GM21526 (cell line): ENCODE results near the gene KEAP1.
"Not testable (repeated sequence)": the region's sequence is repeated elsewhere in the genome, so short reads cannot be mapped to it uniquely, and the experiment has no call there.

ENCODE experiments used
- ATAC-seq: cut with Tn5 transposase; IDR thresholded peaks from one replicate; pipeline ENCODE4 v1.9.1; 2021; ENCODE audit warnings: moderate library complexity; ENCODE audit not compliant: unreplicated experiment, low FRiP score

The KEAP1 gene

DNA sequence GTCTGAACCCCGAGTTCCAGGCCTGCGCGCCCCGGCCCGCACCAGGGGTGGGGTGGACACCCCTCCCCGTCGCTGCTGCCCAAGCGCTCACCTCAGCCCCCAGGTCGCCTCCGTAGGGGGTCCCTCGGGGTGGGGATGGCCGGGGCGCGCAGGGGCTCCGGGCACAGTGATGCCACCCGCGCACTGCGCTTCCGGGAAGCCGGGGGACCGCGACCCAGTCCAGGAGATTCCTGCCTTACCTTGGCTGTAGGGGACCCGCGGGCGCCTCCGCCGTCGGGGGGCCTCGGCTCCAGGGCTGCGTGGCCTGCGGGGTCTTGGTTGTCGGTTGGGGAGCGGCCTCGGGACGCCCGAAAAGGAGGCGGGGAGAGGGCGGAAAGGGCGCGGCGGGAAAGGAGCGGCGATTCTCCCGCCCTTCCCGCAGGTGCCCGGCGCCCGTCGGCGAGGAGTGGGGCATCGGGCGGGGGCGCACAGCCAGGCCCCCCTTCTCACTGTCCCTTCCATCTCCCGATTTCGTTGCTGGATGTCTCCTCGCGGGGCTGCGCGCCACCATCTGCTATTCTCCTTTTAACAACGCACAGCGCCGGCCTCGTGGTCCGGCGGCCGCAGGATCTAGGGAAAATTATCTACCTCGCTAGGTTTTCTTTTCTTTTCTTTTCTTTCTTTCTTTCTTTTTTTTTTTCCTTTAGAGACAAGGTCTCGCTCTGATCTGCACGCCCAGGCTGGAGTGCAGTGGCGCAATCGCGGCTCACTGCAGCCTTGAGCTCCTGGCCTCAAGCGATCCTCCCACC is at the start of gene KEAP1:
KEAP1 (minus strand) TSS at position 355 of the 788 bp plus-strand sequence. CDS start 3,323 bp downstream, outside the sequence.
- peak; percentile 12 for ATAC-seq

DNA sequence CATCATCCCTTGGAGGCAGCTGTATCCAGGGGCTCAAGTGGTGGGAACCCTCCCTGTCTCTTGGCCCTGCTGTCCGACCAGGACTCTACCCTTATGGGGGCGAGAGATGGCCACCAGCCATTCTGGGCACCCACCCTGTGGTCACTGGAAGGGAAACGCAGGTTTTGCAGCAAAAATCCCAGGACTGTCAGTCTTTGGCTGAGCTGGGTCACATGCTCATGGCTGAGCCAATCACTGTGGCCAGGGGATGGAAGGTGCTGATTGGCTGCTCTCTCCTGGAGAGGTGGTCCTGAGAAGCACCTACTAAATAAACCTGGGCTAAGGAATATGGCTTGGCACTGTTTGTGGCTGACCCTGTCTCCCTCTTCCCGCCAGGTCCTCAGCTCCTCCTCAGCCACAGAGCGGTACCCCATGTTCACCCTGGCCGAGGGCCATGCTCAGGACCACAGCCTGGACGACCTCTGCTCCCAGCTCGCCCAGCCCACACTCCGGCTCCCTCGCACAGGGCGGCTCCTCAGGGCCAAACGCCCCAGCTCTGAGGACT is 49.4 kb upstream of the KEAP1 start:
- no peak for ATAC-seq

DNA sequence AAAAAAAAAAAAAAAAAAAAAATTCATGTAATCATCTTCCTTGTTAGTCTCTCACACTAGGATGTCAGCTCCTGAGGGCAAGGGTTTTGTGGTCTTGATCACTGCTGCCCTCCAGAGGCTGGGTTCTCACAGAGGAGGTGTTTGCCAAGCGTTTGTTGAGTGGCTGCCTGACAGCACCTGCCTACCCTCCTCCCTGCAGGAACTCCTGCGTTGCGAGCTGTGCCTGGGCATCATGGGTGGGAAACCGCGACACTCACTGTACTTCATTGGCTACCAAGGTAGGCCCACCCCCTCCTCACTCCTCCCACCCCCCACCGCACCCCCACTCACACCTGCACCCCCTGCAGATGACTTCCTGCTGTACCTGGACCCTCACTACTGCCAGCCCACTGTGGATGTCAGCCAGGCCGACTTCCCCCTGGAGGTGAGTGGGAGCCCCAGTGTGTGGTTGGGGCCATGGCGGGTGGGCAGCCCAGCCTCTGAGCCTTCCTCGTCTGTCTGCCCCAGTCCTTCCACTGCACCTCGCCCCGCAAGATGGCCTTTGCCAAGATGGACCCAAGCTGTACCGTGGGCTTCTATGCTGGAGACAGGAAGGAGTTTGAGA is 48.6 kb upstream of the KEAP1 start:
- ATAC-seq, result no peak

DNA sequence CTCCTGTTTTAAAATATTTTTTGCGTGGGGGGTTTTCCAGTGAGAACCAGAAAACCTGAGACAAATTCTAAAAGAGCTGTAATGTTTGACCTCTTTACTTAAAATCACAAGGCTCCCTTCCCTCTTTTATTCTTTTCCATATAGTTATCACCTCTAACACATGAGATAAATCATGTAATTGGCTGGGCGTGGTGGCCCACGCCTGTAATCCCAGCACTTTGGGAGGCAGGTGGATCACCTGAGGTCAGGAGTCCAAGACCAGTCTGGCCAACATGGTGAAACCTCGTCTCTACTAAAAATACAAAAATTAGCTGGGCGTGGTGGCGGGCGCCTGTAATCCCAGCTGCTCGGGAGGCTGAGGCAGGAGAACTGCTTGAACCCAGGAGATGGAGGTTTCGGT is 47.9 kb upstream of the KEAP1 start:
- not testable (repeated sequence) for ATAC-seq

DNA sequence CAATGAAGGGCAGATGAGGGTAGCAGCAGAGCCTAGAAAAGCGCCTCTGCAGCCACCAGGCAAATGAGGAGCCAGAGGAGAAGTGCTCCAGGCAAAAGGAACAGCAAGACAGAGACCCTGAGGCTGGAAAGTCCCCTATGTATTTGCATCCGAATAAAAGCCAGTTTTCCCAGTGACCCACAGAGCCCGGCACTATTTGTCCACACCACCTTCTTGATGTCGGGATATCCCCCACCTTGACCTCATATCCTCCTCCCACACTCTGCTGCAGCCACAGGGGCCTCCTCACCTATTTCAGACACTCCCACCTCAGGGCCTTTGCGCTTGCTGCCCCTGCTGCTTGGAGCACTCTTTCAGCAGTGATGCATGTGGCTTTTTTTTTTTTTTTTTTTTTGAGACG is 47.2 kb upstream of the KEAP1 start:
- no peak for ATAC-seq

DNA sequence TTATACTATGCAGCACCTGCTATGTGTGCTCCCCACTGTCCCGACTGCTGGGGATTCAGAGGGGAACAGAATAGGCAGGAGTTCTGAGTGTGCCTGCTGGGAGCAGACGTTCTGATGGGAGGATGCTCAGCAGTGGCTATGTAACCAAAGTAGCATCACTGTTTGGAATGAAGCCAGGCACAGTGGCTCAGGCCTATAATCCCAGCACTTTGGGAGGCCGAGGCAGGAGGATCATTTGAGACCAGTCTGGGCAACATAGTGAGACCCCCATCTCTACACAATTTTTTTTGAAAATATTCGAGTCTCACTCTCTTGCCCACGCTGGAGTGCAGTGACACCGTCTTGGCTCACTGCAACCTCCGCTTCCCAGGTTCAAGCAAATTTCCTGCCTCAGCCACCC is 46.6 kb upstream of the KEAP1 start:
- no peak for ATAC-seq

DNA sequence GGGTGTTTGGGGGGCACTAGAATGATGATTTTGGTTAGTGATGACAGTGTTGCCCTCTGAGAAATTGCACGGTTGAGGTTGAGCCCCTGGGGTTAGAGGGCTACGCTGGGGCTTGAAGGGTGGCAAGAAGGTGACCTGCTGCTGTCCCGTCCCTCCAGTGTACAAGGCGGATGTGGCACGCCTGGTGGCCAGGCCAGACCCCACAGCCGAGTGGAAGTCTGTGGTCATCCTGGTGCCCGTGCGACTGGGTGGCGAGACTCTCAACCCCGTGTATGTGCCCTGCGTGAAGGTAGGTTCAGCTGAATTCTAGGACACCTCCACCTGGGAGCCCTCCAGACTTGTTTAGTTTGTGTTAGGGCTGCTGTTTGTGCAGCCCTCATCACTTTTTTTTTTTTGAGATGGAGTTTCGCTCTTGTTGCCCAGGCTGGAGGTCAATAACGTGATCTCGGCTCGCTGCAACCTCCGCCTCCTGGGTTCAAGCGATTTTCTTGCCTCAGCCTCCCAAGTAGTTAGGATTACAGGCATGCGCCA is 45.7 kb upstream of the KEAP1 start:
- no peak for ATAC-seq

DNA sequence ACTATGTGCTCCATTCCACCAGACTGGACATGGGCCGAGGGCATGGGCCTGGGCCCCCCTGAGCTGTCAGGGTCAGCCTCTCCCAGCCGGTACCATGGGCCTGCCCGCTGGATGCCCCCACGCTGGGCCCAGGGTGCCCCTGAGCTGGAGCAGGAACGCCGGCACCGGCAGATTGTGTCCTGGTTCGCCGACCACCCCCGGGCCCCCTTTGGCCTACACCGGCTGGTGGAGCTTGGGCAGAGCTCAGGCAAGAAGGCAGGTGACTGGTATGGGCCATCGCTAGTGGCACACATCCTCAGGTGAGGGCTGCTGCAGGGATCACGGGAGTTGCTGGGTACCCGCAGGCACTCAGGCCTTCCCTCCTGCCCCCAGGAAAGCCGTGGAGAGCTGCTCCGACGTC is 43.7 kb upstream of the KEAP1 start:
- ATAC-seq, result no peak

DNA sequence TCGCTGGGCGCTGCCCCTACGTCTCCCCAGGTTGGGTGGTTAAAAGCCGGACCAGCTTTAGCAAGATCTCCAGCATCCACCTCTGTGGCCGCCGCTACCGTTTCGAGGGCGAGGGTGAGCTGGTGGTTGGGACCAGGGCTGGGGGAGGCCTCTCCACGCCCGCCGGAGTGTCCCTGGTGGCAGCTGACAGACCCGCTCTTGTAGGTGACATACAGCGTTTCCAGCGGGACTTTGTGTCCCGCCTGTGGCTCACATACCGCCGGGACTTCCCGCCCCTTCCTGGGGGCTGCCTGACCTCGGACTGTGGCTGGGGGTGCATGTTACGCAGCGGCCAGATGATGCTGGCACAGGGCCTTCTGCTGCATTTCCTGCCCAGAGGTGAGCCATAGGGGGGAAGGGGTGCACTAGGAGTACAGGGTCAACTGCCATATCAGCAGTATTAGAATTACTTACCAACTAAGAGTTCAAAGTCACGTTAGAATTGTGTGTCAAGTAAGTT is 41.6 kb upstream of the KEAP1 start:
- ATAC-seq, result no peak

DNA sequence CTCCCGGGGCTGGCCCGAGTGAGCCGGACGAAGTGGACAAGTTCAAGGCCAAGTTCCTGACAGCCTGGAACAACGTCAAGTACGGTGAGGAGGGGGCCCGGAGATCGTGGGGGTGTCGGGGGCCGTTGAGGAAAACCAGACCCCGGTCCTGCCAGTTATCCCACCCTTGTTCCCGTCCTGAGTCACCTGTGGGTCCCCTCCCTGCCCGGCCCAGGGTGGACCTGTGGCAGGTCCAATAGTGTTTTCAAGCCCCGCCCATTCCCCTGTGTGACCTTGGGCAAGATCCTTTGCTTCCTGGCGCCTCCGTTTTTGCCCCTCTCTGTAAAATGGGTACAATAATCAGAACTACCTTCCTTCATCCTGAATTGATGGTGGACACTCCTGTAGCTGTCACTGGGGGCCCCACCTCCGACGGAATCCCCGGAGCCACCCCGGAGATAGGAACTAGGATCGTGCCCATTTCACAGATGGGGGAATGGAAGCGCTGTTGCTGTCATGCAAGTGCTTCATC is 41.1 kb upstream of the KEAP1 start:
- ATAC-seq, result no peak

DNA sequence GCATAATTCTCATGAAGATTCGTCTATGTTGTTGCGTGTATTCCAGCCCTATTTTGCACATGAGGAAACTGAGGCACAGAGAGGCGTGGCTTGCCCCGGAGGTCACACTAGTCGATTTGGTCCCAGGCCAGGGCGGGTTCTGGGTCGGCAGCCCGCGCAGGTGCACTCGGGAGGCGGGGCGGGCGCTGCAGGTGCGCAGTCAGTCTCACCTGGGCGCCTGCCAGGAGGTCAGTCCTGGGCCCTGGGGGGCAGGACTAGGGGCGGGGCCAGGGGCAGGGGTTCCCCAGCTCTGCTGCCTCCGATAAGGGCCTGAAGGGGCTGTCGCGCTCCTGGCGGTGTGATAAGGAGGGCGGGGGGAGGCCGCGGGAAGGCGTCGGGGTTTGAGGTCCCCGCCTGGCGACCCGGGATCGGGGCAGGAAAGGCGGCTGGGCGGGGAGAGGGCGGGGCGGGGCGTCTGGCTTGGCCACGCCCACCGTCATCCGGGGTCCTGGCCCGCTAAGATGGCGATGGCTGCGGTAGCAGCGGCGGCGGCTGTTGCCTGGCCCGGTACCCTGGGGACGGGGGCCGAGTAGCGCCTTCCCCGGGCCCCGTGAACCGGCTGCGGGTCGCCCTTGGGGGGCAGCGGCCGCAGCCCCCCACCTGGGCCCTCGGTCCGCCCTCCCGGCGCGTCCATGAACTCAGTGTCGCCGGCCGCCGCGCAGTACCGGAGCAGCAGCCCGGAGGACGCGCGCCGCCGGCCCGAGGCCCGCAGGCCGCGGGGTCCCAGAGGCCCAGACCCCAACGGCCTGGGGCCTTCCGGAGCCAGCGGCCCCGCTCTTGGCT is 40.5 kb upstream of the KEAP1 start, which contains the start of gene ATG4D:
ATG4D (plus strand) TSS at position 485 of the 822 bp plus-strand sequence; CDS start at position 672, 187 bp downstream.
- ATAC-seq, result no peak

DNA sequence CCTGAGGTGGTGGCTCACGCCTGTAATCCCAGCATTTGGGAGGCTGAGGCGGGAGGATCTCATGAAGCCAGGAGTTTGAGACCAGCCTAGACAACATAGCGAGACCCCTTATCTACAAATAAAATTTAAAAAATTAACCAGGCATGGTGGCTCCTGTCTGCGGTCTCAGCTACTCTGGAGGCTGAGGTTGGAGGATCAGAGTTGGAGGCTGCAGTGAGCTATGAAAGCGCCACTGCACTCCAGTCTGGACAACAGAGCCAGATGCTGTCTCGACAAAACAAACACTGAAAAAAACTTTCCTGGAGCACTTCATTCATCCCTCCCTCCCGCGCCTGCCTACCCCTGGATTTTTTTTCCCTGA is 39.9 kb upstream of the KEAP1 start:
- ATAC-seq, result no peak

DNA sequence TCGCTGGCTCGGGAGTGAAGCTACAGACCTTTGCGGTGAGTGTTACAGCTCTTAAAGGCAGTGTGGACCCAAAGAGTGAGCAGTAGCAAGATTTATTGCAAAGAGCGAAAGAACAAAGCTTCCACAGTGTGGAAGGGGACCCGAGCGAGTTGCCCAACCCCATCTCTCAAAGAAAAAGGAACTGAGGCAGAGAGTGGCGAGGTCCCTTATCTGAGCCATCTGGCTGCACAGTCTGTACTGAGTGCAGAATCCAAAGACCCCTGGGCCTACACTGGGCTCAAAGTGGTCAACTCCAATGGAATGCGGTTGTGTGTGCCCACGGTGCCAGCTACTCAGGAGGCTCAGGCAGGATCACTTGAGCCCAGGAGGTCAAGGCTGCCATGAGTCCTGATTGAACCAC is 35.9 kb upstream of the KEAP1 start:
- not testable (repeated sequence) for ATAC-seq

DNA sequence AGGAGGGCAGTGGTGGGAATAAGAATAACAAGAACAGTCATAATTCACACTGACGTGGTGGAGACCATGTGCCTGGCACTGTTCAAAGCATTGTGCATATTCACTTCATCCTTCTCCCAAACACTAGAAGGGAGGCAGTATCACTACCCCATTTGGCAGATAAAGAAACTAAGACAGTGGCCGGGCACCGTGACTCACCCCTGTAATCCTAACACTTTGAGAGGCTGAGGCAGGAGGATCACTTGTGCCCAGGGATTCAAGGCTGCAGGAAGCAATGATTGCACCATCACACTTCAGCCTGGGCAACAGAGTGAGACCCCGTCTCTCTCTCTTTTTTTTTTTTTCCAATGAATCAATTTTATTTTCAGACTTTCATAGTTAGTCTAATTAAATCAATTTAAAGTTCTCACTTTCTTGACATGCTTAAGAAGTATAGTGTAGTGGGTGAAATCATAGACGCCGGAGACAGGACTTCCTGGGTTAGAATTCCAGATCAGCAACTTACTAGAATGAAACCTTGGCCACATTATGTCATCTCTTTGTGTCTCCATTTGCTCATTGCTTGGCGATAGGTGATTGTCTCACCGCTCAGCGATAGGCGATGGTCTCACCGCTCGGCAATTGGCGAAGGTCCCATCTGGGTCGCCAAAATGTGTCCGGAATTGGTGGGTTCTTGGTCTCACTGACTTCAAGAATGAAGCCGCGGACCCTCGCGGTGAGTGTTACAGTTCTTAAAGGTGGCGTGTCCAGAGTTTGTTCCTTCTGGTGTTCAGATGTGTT is 35.2 kb upstream of the KEAP1 start:
- no peak for ATAC-seq

DNA sequence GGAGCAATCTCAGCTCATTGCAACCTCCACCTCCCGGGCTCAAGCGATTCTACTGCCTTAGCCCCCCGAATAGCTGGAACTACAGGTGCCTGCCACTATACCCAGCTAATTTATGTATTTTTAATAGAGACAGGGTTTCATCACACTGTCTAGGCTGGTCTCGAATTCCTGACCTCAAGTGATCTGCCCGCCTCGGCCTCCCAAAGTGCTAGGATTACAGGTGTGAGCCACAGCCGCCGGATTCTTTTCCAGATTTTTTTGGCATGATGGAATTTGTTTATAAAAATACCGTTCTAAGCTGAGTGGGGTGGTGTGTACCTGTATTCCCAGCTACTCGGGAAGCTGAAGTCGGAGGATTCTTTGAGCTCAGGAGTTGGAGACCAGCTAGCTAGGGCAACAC is 34.5 kb upstream of the KEAP1 start:
- ATAC-seq, result no peak

DNA sequence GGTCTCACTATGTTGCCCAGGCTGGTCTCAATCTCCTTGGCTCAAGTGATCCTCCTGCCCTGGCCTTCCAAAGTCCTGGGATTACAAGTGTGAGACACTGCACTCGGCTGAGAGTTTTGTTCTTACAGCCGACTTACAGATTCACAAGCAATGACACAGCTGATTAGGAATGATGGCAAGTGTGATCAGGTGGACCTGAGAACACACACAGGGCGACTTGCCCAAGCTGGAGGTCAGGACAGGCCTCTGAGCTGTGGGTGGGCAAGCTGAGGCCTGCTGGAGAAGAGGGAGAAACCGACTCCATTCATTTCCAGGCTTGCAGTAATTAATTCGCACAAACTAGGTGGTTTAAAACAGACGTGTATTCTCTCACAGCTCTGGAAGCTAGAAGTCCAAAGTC is 32.5 kb upstream of the KEAP1 start:
- no peak for ATAC-seq

DNA sequence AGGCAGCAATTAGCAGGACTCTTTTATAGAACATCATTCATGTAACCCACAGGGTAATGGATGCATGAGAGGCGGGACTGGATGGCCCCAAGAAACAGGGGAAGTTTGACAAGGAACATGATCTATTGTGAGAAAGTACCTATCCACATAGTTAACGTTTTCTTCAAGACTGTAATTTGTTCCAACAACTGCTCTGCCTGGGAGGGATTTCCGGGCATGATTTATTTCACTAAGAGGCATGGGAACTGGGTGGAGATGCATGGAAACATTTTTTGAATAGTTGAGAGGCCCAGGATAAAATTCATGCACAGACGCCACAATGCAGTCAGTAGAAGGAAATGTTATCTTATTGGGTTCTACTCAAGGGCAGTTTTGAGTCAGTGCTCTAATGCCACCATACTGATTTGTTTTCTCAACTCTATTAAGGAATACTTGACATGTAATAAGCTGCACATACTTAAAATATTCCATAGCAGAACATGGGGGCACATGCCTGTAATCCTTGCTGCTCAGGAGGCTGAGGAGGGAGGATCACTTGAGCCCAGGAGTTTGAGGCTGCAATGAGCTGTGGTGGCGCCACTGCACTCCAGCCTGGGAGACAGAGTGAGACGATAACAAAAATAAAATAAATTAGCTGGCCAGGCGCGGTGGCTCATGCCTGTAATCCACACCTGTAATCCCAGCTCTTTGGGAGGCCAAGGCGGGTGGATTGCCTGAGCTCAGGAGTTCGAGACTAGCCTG is 30.7 kb upstream of the KEAP1 start:
- no peak for ATAC-seq

DNA sequence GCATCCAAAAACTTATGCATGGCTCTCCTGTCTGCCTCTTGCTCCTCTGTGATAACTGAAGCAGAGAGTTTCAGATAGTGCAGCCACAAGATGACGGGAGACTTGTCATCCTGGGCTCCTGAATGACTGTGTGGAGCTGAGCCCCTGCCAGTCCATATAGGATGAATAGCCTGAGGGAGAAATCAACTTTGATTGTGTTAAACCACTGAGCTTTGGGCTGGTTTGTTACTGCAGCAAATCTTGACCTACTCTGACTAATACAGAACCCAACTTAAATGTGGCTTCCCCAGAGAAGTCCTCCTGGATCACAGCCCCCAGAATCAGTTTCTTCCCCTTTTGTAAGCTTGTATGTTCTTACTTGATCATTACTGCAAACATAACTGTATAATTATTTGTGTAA is 29.3 kb upstream of the KEAP1 start:
- ATAC-seq, result no peak

DNA sequence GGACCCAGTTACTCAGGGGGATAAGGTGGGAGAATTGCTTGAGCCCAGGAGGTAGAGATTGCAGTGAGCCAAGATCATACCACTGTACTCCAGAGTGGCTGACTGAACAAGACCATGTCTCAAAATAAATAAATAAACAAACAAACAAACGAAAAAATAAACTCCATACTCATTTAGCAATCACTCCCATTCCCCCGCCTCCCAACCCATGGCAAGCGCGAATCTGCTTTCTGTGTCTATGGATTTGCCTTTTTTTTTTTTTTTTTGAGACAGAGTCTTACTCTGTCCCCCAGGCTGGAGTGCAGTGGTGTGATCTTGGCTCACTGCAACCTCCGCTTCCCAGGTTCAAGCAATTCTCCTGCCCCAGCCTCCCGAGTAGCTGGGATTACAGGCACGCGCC is 23.7 kb upstream of the KEAP1 start:
- not testable (repeated sequence) for ATAC-seq
